HK-2 (cell line): Measurements from ENCODE around the gene FNDC3B.

Source experiments
- DNase-seq: peaks from one replicate; pipeline ENCODE4 v3.0.0-alpha.2; 2018; ENCODE audit not compliant: unreplicated experiment

FNDC3B gene

DNA sequence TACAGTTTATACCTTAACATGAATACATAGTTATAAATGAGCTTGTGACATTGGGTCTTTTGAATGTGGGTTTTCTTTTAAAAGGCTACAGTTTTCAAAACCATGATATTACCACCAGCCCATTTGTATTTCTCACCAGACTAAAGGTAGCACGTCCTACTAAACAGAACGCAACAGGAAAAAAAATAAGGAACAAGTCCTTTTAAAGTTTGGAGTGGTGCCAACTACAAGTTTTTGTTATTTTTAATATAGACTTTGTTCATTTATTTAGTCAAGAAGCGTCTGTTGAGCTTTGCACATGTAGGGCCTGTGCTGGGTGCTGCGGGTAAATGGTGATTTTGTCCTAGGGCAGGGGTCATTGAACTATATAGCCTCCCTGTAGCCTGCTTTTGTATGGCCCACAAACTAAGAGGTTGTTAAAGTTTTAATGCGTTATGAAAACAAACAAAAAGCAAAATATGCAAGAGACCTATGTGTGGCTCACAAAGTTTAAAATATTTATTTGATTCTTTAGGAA lies 244.5 kb downstream of the FNDC3B start:
- DNase-seq: no peak

DNA sequence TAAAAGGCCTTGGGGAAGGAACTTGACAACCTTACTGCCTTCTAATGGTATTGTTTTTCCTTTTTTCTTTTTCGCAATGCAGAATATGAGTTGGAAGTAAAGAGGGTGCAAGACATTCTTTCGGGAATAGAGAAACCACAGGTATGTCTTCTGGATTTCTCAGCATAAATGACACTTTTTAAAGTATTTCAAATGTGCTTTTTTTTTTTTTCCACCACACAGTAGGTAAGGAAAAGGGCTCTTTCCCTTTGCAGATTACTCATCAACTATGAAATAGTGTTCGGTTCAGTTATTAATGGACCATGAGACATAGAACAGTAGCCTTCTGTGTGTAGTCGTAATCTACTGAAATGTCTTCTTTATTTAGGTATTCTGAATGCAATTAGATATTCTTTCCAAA lies 246.5 kb downstream of the FNDC3B start:
- DNase-seq: no peak

DNA sequence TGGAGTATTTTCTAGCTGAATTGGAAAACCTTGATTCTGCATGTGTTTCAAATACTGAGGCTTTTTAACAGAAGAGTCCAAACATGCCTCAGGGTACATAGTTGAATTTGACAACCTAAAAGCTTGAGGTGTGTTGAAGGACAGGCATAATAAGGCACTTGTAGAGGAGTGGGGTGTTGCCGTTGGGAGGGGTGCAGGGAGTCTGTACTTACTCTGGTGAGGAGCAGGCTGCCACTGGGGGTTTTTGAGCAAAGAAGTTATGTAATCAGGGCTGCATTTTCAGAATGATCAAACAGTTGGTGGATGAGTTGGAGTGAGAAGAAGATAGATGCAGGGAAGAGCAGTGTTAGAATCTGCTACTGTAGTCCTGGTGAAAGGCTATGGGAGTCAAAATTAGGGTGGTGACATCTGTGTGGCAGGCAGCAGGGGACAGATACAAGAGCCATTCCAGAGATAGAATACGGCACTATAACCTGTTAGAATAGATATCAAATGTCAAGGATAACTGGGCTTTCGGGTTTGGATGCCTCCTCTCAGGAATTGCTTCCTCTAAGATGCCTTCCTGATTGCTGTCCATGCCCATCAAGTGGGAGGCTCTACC lies 247.3 kb downstream of the FNDC3B start:
- DNase-seq: no peak

DNA sequence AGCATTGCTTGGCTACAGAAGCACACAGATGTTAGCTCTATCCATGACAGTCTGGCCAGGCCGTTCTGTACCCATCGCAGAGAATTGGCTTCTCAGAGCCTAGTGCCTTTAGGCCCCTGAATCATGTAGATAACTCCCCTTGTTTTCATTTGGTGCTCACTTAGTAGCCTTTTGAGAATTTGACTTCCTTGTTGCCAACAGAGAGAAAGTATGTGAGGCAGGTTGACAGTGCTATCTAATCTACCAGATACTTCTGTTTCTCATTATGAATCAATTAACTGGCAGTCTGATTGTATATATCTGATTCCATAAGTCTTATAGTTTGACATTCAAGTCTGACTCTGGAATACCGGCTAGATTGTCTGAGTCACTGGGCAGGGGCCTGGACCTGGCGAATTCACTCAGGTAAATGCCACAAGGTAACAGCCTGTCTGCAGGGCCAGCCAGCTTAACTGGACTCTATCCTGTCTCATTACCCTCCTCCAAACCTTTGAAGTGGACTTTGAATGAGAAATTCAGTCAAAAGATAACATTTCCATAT lies 248.6 kb downstream of the FNDC3B start:
- no peak for DNase-seq

DNA sequence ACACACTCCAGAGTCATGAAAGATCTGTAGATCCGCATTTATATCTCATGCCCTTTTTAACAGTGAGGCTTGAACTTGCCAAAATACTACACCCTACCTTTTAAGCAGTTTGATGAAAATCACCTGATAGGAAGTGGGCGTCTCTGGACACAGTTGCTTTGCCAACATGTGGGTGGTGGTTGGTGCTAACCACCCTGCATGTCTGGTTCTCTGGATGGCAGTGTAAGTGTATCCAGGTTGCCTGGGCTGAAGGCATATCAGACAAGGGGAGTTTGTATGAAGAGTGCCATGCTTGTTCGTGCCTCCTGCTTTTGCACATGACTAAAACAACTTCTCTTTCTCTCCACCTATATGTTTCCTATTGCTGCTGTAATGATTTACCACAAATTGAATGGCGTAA lies 249.3 kb downstream of the FNDC3B start:
- DNase-seq: no peak

DNA sequence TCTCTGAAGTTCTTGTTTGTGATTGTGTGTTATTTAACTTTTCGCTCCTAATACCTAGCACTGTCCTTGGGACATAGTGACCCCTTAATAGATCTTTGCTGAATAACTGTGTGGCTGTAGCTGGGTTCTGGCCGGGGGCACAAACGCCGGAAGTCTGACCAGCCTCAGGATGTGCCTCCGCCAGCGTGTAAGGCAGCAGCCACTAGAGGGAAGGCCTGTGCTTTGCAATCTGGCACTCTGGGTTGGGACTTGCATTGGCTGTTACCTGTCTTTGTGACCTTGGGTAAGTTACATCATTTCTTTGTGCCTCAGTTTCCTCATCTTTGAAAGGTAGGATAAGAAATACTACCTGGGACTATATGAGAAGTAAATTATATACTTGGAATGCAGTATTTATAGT lies 250.2 kb downstream of the FNDC3B start:
- no peak for DNase-seq

DNA sequence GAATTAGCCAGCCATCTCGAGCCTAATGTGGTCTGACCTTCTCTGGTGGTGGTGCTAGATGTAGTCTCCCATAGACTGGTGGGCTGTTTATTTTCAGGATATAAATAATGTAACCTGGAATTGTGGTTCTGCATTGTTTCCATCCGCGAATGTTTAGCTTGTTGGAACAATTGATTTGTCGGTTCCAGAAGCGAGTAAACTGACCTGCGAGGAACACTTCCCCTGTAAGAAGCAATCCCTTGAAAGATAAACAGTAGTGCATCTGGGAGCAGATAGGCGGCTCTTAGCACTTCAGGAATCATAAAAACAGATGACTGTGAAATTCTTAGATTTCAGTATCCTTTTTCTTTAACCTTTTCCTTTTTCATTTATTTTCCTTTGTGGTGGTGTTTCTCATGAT lies 251.1 kb downstream of the FNDC3B start:
- no peak for DNase-seq

DNA sequence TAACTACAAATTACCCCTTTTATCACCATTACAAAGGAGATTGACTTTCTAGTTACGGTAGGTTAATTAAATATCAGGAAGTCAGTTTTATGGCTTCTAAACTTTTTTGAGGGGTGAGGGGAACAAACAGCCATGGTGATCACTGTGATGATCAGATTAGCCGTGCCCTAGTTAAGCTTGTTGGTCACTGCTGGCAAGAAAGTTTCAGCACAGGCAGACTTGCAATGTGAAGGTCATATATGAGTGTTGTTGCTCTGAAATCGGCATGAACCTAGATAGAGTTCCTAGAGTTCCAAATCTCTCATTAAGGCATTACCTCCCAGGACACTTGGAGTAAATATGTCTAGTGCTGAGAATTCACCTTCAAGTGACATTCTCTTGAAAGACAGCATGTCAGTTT lies 252.3 kb downstream of the FNDC3B start:
- DNase-seq: no peak

DNA sequence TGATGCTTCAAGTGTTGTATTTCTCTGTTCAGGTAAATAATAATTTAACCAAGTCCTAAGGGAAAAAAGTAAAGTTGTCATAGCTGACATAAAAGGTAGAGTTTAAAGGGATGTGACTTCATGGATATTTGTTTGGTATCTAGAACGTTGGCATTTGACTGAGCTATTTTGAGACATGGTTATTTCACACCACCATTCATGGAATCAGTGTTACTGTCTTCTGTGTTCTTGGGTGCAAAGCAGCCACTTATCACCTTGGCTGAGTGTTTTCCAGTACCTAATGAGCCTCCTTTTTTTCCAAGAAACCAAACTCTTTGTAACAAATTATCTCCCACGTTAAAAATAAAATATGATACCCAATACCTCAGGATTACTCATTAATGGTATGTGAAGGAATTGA lies 253.0 kb downstream of the FNDC3B start:
- DNase-seq: no peak

DNA sequence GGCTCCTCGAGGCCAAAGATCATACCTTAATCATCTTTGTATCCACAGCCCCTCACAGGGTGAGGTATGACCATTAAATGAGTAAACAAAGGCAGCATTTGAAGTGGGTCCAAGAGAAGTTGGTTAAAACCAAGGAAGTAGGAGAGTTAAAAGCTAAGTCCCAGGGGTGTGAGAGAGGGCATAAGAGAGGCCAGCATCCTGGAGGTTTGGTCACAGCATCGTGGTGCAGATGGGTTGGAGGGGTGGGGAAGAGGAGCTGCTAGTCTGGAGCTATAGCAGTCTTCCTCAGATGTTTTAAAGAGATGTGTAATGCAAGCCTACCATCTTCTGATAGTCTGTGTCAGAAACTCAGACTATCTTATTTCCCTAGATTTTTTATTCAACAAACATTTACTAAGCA lies 253.7 kb downstream of the FNDC3B start:
- no peak for DNase-seq

DNA sequence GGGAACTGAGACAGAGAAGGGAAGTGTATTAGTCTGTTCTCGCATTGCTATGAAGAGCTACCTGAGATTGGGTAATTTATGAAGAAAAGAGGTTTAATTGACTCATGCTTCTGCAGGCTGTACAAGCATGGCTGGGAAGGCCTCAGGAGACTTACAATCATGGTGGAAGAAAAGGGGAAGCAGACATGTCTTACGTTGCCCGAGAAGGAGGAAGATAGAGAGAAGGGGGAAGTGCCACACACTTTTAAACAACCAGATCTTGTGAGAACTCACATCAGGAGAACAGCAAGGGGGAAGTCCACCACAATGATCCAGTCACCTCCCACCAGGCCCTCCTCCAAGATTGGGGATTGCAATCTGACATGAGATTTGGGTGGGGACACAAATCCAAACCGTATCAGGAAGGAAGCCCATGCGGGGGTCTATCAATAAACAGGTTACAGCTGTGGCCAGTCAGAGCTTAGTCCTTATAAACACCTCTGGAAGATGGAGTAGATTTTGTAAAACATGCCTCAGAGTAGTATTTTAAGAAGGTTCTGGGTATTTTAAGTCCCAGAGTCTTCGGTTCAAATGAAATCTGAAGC lies 254.9 kb downstream of the FNDC3B start:
- no peak for DNase-seq

DNA sequence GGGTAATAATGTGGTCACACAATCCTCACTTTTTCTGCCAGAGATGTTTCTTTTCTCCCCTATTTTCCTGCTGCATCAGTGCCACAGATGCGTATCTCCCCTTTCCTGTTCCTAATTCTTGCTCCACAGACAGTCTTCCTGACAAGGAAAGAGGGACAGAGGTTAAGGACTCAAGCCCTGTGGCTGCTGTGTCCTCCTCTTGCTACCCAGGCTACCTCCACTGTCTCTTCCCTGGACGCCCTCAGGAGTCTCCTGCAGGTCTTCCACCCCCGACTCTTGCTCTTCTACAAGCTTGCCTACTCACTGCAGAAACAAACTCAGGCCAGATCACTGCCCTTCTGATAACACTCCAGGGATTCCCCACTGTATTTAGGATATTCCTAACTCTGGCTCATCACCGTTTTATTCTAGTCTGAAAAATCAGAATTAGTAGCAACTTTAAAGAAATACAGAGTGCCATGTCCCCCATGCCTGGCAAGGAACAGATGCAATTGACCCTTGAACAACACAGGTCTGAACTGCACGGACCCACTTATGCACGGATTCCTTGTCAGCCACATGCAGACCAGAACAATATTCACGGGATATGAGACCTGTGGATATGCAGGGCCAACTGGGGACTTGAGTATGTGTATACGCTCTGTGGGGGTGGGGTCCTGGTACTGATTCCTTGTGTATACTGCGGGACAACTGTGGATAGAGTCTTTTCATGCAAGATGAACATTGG lies 257.0 kb downstream of the FNDC3B start:
- no peak for DNase-seq

DNA sequence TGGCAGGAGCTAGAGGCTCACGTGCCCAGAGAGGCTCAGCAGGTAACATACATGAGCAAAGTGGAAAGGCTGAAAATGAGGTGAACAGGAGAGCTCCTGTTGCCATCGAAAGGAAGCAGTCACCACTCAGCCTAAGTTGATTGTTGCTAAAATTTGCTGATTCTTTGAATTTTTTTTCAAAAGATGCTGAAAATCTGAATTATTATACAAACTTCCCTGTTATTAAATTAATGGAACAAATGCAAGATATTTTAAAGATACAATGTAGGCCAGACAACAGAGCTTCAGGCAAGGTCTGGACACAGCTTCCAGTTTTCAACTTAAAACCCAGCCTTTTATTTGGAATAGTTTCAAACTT lies 257.6 kb downstream of the FNDC3B start:
- DNase-seq: no peak

DNA sequence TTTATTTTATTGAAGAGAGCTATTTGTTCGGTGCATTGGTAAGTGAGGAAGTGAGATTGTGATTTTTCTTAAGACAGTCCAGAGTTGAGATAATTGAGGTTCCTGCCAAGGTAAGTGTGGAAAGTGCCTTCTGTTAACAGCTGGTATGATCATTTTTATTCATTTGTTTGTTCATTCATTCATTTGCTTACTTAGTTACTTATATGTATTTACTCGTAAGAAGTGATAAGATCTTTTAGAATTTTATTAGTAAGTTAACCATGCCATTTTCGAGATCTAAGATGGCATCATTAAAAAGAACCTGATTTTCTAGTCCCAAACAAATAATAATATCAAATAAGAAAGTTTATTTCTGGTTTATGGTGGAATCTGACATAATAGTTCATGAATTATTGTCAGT lies 258.9 kb downstream of the FNDC3B start:
- DNase-seq: no peak

DNA sequence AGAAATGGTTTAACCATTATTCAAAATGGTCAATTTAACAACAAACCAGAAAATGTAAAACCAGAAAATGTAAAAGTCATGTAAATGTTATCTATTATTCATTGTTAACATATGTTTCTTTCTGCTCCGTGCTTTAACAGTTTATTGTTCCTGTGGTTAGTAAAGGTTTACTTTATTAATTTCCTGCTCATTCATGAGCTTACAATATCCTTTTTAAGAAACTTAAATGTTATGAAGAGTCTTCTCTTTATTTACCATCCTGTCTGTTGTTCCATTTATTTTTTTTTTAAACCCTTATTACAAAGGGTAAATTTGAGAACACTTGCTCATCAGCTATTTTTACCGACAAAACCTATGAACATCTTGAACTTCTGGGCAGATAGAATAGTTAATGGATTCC lies 260.8 kb downstream of the FNDC3B start:
- DNase-seq: no peak

DNA sequence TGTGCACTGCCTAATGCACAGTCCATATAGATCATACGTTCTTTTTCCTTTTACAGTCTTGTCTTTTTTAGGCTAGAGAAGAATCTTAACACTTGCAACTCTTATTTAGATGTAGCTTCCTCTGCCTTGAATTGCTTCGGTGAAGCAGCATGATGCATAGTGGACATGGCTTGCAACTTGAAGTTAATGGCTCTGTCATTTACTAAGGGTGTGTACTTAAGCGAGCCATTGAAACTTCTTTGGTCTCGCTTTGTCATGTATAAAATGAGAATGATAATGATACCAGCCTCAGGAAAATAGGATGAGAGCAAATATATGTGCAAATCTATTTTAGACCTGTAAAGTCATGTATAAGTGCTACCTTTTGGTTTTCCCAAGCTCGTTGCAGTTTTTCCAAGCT lies 261.5 kb downstream of the FNDC3B start:
- no peak for DNase-seq

DNA sequence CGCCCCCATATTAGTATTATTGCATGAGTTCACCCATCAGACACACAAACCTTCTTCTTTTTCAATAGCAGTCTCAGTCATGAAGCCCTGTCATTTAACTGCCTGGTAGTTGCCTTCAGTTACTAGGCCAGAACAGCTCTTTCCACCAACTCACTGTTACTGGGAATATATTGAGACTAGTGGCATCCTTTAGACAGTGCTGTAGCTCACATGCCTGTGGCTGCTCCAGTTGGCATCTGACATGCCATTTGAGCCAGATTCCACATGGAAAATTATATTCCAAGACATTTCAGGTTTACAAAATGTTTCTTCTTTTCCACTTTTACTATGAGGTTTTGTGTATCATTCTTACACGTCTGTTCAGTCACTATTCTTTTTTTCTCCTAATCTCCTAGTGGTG lies 262.8 kb downstream of the FNDC3B start:
- DNase-seq: no peak

DNA sequence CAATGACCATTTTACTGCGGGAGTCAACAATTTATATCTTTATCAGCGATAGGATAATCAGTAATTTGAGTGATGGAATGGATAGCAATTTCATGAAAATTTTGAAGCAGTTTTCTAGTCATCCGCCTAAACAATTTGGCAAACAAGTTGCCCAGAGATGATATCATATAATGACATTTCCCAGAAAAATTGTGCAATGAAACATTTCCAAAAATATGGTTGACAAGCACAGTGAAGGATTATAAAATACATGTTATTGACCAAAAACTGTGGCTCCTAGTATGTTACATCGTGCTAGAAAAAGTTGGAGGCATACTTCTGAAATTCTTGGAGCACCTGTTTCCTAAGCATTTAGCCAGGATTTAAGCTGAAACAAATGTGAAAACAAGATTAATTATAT lies 263.8 kb downstream of the FNDC3B start:
- no peak for DNase-seq

DNA sequence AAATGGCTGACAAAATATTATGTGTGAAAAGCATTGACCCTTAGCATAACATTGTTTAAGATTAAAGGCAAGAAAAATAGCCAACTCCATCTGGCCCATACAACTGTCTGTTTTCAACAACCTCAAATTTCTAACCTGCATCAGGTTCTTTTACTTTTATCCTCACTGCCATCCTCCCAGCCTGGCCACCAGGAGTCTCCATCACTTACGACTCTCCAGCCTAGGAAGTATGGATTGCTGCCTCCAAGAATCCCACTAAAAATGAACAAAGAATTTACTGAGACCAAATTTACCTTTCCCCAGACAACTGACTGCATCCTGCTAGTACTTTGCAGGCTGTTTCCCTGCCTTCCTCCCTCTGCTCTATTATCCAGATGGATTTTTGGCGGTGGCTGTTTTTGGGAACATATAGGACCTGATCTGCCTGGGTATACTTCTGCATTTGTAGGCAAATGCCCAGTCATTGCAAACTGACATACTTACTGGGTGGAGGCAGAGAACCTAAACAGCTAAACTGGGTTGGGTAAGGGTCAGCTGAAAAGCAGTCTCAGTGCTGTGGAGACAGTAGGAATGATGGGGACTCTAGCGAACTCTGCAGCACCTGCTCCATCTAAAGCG lies 264.7 kb downstream of the FNDC3B start:
- no peak for DNase-seq

DNA sequence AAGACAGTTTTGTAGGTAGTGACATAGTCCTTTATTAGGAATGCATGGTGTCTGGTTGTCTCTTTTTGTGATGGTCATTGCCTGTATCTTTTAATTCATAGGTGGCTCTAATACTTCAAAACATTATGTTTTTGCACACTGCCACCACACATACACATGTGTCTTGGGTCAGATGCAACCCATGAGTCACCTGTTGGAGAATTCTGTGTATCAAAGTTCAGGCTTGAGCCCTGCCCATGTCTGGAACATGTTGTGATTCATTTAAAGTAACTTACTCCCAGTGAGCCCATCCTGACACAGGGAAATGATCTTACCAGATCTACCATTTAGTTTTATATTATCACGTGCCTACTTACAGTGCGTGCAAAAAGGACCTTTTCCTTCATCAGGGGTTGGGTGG lies 266.2 kb downstream of the FNDC3B start:
- DNase-seq: peak; percentile 31

DNA sequence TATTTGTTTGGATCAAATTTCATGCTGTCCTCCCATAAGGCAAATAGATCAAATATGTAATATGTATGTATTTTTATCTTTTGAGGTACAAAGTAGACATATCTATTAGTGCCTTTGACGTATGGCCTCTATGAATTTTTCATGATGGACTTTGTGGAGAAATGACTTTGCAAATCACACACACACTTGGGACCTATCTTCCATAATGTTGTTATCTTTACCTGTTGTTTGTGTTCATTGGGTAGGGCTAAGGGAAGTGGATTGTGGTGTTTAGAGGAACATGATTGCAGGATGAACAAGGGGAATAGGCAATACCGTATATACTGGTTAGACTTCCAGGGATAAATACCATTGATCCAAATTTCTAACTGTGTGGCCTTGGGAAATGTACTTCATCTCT lies 266.6 kb downstream of the FNDC3B start:
- no peak for DNase-seq

DNA sequence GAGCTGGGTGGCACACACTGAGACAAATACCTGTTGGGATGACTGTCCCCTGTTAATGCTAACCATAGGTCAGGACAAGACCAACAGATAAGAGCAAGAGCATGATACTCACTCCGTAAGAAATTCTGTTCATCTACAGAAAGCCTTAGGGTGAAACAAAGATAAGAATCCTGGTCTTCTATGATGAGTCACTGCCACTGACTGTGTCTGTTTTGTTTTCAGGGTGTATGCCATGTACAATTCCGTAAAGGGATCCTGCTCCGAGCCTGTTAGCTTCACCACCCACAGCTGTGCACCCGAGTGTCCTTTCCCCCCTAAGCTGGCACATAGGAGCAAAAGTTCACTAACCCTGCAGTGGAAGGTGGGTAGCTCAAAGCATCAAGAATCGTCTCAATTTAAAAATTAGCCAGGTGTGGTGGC lies 267.8 kb downstream of the FNDC3B start:
- DNase-seq: no peak

DNA sequence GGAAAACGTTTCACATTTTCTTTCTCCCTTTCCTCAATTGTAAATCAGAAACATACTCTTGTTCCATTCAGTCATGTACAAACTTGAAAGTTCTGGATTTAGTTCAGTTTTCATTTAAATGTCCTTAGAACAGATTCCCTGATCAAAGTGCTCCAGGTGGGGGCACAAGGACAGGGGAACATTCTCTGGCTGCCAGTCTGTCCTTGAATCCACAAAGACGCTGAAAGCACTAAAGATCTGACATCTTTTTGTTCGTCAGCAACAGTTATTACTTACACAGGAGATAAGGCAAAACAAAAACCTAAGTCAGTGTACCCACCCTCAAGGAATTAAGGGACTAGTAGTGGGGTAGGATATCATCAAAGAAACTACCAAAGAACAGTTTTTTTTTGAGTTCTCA lies 269.7 kb downstream of the FNDC3B start:
- DNase-seq: no peak
